AG04450 (cell line): ENCODE results near the gene SNHG17. TPM values are rescaled to one million over a fixed set of nuclear protein-coding genes. Genes with fewer than 3 reads are reported as not detected.

Experiments used
- CTCF ChIA-PET: fragments of 300-600, 350-600 bp; formaldehyde crosslinking; extraction: SDS; loops from one replicate; lab custom pipeline; 2022; ENCODE audit warnings: antibody characterized with exemption, inconsistent platforms; lab: Charles Lee
- POLR2A ChIA-PET: fragments of 350-600 bp; formaldehyde crosslinking; extraction: SDS; loops from one replicate; lab custom pipeline; 2021; ENCODE audit warnings: antibody characterized with exemption, inconsistent platforms; lab: Yijun Ruan, JAX
- DNase-seq: peaks from one replicate; pipeline ENCODE4 v3.0.0-alpha.2; 2011; ENCODE audit warnings: low read depth, low spot score
- H3K27ac ChIP-seq: one replicate; pipeline ENCODE4 v1.5.1; 2012; ENCODE audit warnings: low read depth, low read length, control low read depth
- H3K27me3 ChIP-seq: one replicate; pipeline ENCODE4 v1.6.0; 2012; ENCODE audit warnings: low read length; ENCODE audit not compliant: control insufficient read depth, insufficient read depth
- H3K4me3 ChIP-seq: 2 replicates; pipeline ENCODE4 v1.5.1; 2011; ENCODE audit warnings: mild to moderate bottlenecking, low read depth, low read length, control low read depth
- H3K9me3 ChIP-seq: 2 replicates; pipeline ENCODE4 v1.5.1; 2012; ENCODE audit warnings: low read length; ENCODE audit not compliant: control insufficient read depth, insufficient read depth
- polyA plus RNA-seq: library from polyadenylated mRNA; depleted of rRNA; stranded (reverse); fragments of >200 nt; gene quantifications from 2 replicates; pipeline ENCODE4 v1.2.3, GENCODE V29; 2011
- TF ChIP-seq, protein P1 (sequence below): IDR thresholded peaks from 2 replicates; pipeline ENCODE4 v1.5.1; 2011; ENCODE audit warnings: low read depth, low read length, control low read depth, inconsistent platforms

The SNHG17 gene
- polyA plus RNA-seq, 1 experiment: 14.4 TPM

DNA sequence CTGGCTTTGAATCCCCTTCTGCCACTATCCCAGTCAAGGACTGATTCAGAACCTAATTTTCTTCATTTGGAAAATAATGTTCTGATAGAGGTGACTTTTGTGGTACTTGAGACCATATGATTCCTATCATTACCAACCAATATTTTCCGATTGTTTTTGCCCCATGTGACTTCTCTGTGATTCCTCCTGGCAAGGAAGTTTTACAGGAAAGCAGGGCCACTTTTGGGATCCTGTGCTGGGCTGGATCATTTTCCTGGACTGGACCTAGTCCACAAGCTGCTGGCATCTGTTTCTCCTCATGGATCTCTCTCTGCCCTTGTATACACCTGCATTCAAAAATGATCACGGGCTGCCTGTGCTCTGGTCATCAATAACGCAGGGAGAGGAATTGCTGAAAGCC lies 13.9 kb upstream of the SNHG17 start:
- Histone ChIP-seq H3K27ac (no peak overlapping the region), H3K9me3 (peaks cover 4% of the 10 kb centered on the region; the same call in 1 of the 2 replicates), H3K4me3 (no peak overlapping the region), H3K27me3 (no peaks in the 10 kb centered on the region)
- ChIA-PET POLR2A (no interaction called here), CTCF (no interaction called here)
- DNase-seq: no peak
- TF ChIP-seq, protein P1, sequence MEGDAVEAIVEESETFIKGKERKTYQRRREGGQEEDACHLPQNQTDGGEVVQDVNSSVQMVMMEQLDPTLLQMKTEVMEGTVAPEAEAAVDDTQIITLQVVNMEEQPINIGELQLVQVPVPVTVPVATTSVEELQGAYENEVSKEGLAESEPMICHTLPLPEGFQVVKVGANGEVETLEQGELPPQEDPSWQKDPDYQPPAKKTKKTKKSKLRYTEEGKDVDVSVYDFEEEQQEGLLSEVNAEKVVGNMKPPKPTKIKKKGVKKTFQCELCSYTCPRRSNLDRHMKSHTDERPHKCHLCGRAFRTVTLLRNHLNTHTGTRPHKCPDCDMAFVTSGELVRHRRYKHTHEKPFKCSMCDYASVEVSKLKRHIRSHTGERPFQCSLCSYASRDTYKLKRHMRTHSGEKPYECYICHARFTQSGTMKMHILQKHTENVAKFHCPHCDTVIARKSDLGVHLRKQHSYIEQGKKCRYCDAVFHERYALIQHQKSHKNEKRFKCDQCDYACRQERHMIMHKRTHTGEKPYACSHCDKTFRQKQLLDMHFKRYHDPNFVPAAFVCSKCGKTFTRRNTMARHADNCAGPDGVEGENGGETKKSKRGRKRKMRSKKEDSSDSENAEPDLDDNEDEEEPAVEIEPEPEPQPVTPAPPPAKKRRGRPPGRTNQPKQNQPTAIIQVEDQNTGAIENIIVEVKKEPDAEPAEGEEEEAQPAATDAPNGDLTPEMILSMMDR: no peak

DNA sequence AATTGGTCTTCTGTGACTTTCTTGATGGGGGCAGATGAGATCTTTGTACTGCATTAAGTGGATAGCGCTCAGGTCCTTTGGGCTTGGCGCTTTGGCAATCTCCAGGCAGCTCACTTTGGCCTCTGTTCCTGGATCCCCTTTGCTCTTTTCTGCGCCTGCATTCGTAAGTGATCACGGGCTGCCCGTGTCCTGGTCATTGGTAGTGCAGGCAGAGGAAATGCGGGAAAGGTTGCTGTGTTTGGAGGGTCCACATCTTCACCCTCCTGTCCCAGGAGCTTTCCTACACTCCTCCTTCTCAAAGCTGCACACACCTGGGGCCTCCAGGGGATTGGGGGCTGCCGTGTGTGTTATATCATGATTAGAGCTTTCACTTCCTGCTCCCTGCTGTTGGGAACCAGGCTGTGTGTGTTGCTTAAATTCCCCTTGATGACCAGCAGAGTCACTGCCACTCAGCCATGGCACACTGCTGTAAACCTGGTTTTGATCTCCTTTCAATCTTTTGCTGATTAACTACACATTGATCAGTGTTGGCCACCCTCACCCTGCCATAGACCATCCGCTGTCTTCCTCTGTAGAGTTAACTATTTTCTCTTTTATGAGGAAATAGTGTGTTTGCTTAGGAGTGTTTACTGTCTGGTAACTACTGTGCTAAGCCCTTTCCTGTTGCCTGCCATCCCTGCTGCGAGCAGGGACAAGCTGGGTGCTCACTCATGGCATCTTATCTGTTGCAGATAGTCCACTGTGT lies 13.0 kb upstream of the SNHG17 start:
- CTCF ChIA-PET: interaction anchor here (1.1 to 3.6 kb wide), 3 partner anchors 9 to 14 kb away, joined by 4 to 99 read pairs (median 10); partner anchors contain the start of gene SNHG17
- TF ChIP-seq, protein P1: no peak

DNA sequence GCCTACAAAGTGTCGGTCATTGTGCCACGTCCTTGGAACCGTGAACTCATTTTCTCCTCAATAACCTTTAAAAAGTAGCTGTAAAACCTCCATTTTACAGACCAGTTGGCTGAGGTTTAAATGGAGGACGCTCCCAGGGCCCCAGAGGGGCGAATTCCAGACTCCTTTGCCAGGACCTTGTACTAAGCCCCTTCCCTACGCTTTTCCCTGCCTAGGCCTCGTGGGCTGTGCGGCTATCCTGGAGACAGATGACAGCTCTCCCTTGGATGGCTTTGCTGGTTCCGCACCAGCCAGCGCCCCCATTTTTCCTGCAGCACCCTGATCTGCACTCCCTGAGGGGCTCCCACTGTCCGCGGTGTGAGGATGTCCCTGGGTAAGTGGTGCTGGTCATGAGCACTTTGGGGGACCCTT lies 12.1 kb upstream of the SNHG17 start:
- Histone ChIP-seq H3K4me3 (peak overlapping the region; percentile 91), H3K9me3 (peaks cover 4% of the 10 kb centered on the region; the same call in 1 of the 2 replicates), H3K27ac (no peak overlapping the region), H3K27me3 (no peaks in the 10 kb centered on the region)
- no peak for DNase-seq
- CTCF ChIA-PET: interaction anchor here (0.6 to 3.6 kb wide), 5 partner anchors 8 to 891 kb away, joined by 3 to 99 read pairs (median 4); partner anchors contain the start of gene SNHG17
- TF ChIP-seq, protein P1: no peak
- POLR2A ChIA-PET: interaction anchor here (1.0 to 2.8 kb wide), 3 partner anchors 12 to 25 kb away, joined by 4 to 36 read pairs (median 11); partner anchors contain the start of genes RALGAPB and SNHG17

More for the DNA sequence above, 13.0 kb upstream of the SNHG17 start:
- POLR2A ChIA-PET: interaction anchor here (0.6 to 2.8 kb wide), 3 partner anchors 13 to 104 kb away, joined by 3 to 36 read pairs (median 4); partner anchors contain the start of gene SNHG17
- Histone ChIP-seq H3K27me3 (no peaks in the 10 kb centered on the region), H3K9me3 (peaks cover 4% of the 10 kb centered on the region; the same call in 1 of the 2 replicates), H3K4me3 (no peak overlapping the region), H3K27ac (no peak overlapping the region)
- DNase-seq: no peak

DNA sequence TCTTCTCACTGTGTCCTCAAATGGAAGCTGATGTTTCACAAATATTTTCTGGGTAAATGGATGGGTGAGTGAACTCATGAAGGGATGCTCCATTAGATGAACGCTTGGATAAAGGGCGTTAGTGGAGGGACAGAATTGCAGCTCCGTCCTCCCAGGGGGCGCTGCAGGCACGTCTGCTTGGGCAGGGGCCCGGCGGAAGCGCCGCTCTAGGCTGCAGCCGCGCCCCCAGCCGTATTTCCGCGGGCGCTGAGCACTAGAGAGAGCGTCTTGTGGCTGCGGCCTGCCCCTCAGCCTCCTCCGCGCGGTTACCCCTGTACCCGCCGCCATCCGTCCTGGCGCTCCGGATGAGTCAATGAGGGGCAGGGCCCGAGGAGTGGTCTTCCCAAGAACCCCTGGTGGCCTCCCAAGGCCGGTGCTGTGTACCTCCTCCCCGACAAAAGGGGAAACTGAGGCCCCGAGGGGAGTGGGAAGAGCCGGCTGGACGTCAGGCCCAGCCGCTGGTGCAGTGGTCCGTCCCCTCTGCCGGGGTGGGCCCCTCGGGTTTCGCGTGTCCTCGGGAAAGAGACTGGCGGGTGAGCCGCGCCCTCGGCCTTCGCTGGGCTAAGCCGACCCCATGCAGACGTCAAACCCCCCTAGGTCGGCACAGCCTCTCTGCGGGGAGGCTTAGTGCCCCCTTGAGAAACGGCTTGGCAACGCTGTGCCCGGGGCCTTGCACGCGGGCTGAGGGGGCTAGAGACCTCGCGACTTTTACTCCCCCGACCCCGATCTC lies 11.5 kb upstream of the SNHG17 start:
- CTCF ChIA-PET: interaction anchor here (0.6 to 3.6 kb wide), 21 partner anchors 8 to 783 kb away, joined by 3 to 99 read pairs (median 4); partner anchors contain the start of genes RALGAPB and SNHG17
- peaks cover 4% of the 10 kb centered on the region; the same call in 1 of the 2 replicates for H3K9me3 ChIP-seq

More for the DNA sequence above, 11.5 kb upstream of the SNHG17 start:
- Histone ChIP-seq H3K4me3 (peak overlapping the region; percentile 91), H3K27me3 (no peaks in the 10 kb centered on the region), H3K27ac (peak overlapping the region; percentile 57)
- POLR2A ChIA-PET: interaction anchor here (0.6 to 2.8 kb wide), 8 partner anchors 9 to 92 kb away, joined by 3 to 36 read pairs (median 6); partner anchors contain the start of genes RALGAPB and SNHG17
- DNase-seq: peak; percentile 90
- TF ChIP-seq, protein P1: peak; percentile 94
